Activated B cell treated with CpG ODN at 0.5 μM for 24 hours (primary cell): ENCODE results near the gene RIPOR3. TPM values are rescaled to one million over a fixed set of nuclear protein-coding genes. Genes with fewer than 3 reads are reported as not detected.

ENCODE experiments used
- ATAC-seq: fragments of 200-7000 bp; cut with Tn5 transposase; one replicate; pipeline ENCODE4 v1.10.0; 2021; ENCODE audit warnings: low read depth, mild to moderate bottlenecking, moderate library complexity
- CTCF ChIA-PET: fragments of 350-600 bp; sonication (Branson Sonifier 250); formaldehyde crosslinking; loops from one replicate; lab custom pipeline; 2021; ENCODE audit warnings: antibody characterized with exemption; lab: Charles Lee
- POLR2A ChIA-PET: fragments of 350-600 bp; sonication (Branson Sonifier 250); formaldehyde crosslinking; loops from one replicate; lab custom pipeline; 2021; ENCODE audit warnings: antibody characterized with exemption; lab: Charles Lee
- DNase-seq: peaks from one replicate; pipeline ENCODE4 v3.0.0; 2022
- H3K27ac Mint-ChIP-seq: one replicate; pipeline ENCODE4 v1.8.0; 2020; ENCODE audit warnings: mixed read lengths
- H3K27me3 Mint-ChIP-seq: one replicate; pipeline ENCODE4 v1.8.0; 2021; ENCODE audit warnings: mixed read lengths
- H3K36me3 Mint-ChIP-seq: one replicate; pipeline ENCODE4 v1.8.0; 2021; ENCODE audit warnings: low read depth, mixed read lengths
- H3K4me1 Mint-ChIP-seq: one replicate; pipeline ENCODE4 v1.8.0; 2021; ENCODE audit warnings: mixed read lengths
- H3K4me3 Mint-ChIP-seq: one replicate; pipeline ENCODE4 v1.8.0; 2020; ENCODE audit warnings: mild to moderate bottlenecking, mixed read lengths
- H3K9me3 Mint-ChIP-seq: one replicate; pipeline ENCODE4 v1.8.0; 2020; ENCODE audit warnings: mixed read lengths
- intact Hi-C: fragments of 100-400 bp; cut with micrococcal nuclease; formaldehyde crosslinking; loops from one replicate; pipeline ENCODE4 v1.15.1; 2024
- total RNA-seq: library from RNA; stranded (reverse); gene quantifications from 2 replicates; pipeline ENCODE4 v1.2.3, GENCODE V29; 2022
- TF ChIP-seq, protein P1 (sequence below): fragments of 200-600 bp; IDR thresholded peaks from one replicate; pipeline ENCODE4 v1.8.0; 2022; ENCODE audit warnings: antibody characterized with exemption, mild to moderate bottlenecking

RIPOR3 gene
- total RNA-seq, 1 donor from 2014 or later, result not detected

DNA sequence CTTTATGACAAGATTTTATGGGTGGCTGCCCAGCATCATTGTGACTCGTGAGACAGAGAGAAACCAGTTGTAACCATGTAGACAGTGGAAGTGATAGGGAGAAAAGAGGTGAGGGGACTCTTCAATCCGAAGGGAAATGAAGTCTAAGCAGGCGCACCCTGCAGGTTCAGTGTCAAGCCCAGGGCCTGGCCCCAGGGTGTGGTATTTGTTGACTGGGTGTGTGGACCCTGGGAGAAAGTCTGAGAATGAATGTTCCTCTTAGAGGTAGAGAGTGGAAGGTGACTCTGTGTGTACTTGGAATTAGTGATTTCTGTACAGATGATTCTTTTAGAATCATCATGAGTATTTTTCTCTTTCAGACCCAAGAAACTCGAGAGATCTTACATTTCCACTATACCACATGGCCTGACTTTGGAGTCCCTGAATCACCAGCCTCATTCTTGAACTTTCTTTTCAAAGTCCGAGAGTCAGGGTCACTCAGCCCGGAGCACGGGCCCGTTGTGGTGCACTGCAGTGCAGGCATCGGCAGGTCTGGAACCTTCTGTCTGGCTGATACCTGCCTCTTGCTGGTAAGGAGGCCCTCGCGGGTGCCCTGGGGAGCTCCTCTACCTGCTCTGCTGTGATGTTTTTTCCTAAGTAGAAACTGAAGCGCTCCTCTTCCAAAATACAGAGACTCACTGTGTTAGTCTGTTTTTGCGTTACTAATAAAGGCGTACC, 113.1 kb downstream of the RIPOR3 start:
- no peak for DNase-seq
- TF ChIP-seq, protein P1, sequence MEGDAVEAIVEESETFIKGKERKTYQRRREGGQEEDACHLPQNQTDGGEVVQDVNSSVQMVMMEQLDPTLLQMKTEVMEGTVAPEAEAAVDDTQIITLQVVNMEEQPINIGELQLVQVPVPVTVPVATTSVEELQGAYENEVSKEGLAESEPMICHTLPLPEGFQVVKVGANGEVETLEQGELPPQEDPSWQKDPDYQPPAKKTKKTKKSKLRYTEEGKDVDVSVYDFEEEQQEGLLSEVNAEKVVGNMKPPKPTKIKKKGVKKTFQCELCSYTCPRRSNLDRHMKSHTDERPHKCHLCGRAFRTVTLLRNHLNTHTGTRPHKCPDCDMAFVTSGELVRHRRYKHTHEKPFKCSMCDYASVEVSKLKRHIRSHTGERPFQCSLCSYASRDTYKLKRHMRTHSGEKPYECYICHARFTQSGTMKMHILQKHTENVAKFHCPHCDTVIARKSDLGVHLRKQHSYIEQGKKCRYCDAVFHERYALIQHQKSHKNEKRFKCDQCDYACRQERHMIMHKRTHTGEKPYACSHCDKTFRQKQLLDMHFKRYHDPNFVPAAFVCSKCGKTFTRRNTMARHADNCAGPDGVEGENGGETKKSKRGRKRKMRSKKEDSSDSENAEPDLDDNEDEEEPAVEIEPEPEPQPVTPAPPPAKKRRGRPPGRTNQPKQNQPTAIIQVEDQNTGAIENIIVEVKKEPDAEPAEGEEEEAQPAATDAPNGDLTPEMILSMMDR, result no peak
- Mint-ChIP-seq H3K4me1 (peaks cover 53% of the 10 kb centered on the region), H3K27ac (peak overlapping the region; percentile 59), H3K9me3 (no peaks in the 10 kb centered on the region), H3K4me3 (no peak overlapping the region), H3K36me3 (peaks cover 91% of the 10 kb centered on the region), H3K27me3 (no peaks in the 10 kb centered on the region)
- ChIA-PET CTCF (interaction anchor here (1.1 to 8.5 kb wide), 6 partner anchors 9 to 386 kb away, joined by 3 to 154 read pairs (median 6); no protein-coding TSS in a partner anchor), POLR2A (interaction anchor here (1.5 to 61.9 kb wide), 2 partner anchors 64 to 388 kb away, joined by 6 to 1679 read pairs; partner anchors contain the start of genes CEBPB and PTPN1)
- ATAC-seq, result no peak
- intact Hi-C loops, result loop anchor here (10.0 kb wide), 1 partner anchor 157 kb away; the partner anchor contains the start of gene PARD6B

DNA sequence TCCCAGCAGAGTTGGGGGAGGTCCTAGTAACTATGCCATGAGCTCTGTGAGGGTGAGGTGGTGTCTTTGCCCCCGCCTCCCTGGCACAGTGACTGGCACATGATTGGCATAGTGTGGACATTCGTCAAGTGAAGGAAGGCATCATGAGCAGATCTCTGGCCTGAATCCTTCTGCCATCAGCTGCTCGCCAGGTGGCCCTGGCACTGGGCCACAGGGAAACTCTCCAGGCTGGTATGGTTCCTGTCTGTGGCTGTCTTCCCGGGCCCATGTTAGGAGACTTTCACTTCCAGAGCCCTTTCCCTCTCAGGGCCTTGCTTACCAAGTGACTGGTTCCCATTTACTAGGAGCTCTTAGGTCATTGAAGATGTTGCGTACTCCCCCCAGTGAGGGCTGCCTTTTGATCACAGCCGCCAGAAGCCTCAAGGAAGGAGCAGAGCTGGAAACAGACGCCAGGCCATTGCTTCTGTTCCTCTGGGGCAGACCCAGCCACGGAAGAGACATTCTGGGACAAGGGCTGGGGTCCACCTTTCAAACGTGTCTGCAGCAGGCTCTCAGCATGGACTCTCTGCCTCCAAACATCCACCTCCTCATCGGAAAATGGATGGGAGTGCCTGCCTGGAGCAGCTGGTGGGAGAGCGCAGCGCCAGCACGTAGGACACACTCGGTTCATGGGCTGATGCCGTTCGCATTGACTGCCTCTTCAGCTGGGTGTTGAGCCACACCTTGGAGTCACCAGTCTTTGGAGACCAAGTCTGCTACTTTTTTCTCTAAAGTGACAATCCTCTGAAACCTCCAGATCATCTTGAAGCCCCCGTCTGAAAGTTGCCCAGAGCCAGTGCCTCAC, 113.9 kb downstream of the RIPOR3 start:
- POLR2A ChIA-PET, result interaction anchor here (0.7 to 61.9 kb wide), 2 partner anchors 9 to 63 kb away, joined by 3 to 1679 read pairs; partner anchors contain the start of gene PTPN1
- Mint-ChIP-seq H3K4me3 (no peak overlapping the region), H3K27me3 (no peaks in the 10 kb centered on the region)

DNA sequence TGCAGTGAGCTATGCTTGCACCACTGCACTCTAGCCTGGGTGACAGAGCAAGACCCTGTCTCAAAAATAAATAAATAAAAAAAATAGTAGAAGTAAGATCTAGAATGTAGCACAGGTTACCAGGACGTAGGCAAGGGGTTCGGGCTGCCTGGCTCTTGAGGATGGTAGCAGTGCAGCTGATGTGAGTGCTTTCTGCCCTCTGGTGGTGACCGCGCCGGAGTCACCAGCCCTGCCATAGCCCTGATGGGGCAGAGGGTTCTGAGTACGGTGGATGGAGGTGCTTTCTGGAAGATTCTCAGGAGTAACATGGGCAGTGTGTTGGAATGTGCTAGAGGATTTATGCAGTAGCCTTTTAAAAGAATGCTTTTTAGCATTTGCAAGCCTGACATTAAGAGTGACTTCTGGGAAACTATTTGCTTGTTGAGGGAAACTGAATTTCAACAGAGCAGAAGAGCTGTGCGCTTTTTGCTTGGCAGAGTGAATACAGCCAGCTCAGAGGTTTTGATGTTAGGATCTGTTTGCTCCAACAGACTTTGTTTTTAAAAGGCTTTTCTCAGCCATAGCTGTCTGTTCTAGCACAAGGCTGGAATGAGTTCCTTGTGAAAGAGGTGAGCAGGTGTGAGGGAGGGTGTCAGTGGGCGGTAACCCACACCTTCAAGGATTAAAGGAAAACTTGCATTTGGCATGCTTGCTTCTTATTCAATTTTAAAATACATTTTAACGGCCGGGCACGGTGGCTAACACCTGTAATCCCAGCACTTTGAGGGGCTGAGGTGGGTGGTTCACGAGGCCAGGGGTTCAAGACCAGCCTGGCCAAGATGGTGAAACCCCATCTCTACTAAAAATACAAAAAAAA, 115.2 kb downstream of the RIPOR3 start:
- ChIA-PET POLR2A (interaction anchor here (0.7 to 61.9 kb wide), 5 partner anchors 11 to 385 kb away, joined by 3 to 1679 read pairs (median 3); partner anchors contain the start of gene PTPN1), CTCF (interaction anchor here (0.6 to 8.5 kb wide), 16 partner anchors 11 to 388 kb away, joined by 3 to 154 read pairs (median 4); no protein-coding TSS in a partner anchor)
- Mint-ChIP-seq H3K9me3 (no peaks in the 10 kb centered on the region), H3K27ac (peak overlapping the region; percentile 77), H3K4me3 (no peak overlapping the region), H3K4me1 (peaks cover 55% of the 10 kb centered on the region), H3K36me3 (peaks cover 91% of the 10 kb centered on the region), H3K27me3 (no peaks in the 10 kb centered on the region)
- DNase-seq (peak; percentile 52), ATAC-seq (peak; percentile 84)
- intact Hi-C loops, result loop anchor here (1.0 to 10.0 kb wide), 4 partner anchors 72 to 390 kb away; partner anchors contain the start of gene PARD6B
- TF ChIP-seq, protein P1, result peak; percentile 48

More for the DNA sequence above, 113.9 kb downstream of the RIPOR3 start:
- peak; percentile 5 for DNase-seq
- Mint-ChIP-seq H3K4me1 (peaks cover 53% of the 10 kb centered on the region), H3K9me3 (no peaks in the 10 kb centered on the region), H3K27ac (peak overlapping the region; percentile 59), H3K36me3 (peaks cover 91% of the 10 kb centered on the region)
- no peak for ATAC-seq
- TF ChIP-seq, protein P1, result no peak
- CTCF ChIA-PET, result interaction anchor here (0.7 to 8.5 kb wide), 4 partner anchors 10 to 74 kb away, joined by 3 to 154 read pairs (median 22); no protein-coding TSS in a partner anchor
- intact Hi-C loops, result loop anchor here (10.0 kb wide), 1 partner anchor 157 kb away; the partner anchor contains the start of gene PARD6B

DNA sequence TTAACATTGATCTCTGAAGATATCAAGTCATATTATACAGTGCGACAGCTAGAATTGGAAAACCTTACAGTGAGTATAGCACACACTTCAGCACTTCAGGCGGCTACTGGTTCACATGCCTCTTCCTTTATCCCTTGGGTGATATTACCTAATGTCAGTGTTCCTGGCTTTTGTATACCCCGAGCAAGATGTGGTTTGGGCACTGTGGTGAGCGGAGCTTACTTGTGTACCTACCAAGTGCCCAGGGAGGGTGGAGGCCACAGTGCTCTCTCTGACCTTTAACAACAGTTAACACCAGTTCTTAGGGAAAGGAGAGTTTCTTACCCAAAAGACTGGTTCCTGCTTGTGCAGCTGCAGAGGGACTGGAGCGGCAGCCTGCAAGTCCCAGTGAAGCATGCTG, 116.8 kb downstream of the RIPOR3 start:
- DNase-seq, result no peak
- intact Hi-C loops, result loop anchor here (10.0 kb wide), 1 partner anchor 160 kb away; the partner anchor contains the start of gene PARD6B
- Mint-ChIP-seq H3K9me3 (no peaks in the 10 kb centered on the region), H3K27me3 (no peaks in the 10 kb centered on the region), H3K4me1 (peaks cover 59% of the 10 kb centered on the region), H3K36me3 (peaks cover 91% of the 10 kb centered on the region), H3K27ac (peak overlapping the region; percentile 13), H3K4me3 (no peak overlapping the region)
- CTCF ChIA-PET, result interaction anchor here (0.9 to 8.5 kb wide), 9 partner anchors 9 to 389 kb away, joined by 3 to 154 read pairs (median 4); no protein-coding TSS in a partner anchor
- TF ChIP-seq, protein P1, result no peak
- ATAC-seq, result no peak
- POLR2A ChIA-PET, result interaction anchor here (0.8 to 61.9 kb wide), 4 partner anchors 28 to 383 kb away, joined by 3 to 1679 read pairs (median 3); partner anchors contain the start of gene PTPN1
